OCI-LY1 (cell line): ENCODE measurements around the gene RBMS3.

ENCODE experiments used
- H2AFZ ChIP-seq: fragments of 200-600 bp; sonication (generic), shearing (Covaris generic); 2 replicates; pipeline ENCODE4 v1.6.0; 2014; ENCODE audit warnings: antibody characterized with exemption, mild to moderate bottlenecking, low read length
- H3F3A ChIP-seq: fragments of 200-600 bp; sonication (generic), shearing (Covaris generic); 2 replicates; pipeline ENCODE4 v1.6.0; 2014; ENCODE audit warnings: mild to moderate bottlenecking, antibody characterized with exemption, low read length, moderate library complexity; ENCODE audit not compliant: insufficient read depth
- H3K27ac ChIP-seq: fragments of 200-600 bp; sonication (generic); 2 replicates; pipeline ENCODE4 v1.5.1; 2014; ENCODE audit warnings: low read length, mixed run types, mild to moderate bottlenecking, low read depth; ENCODE audit not compliant: poor library complexity, severe bottlenecking
- H3K27me3 ChIP-seq: fragments of 200-600 bp; sonication (generic); 2 replicates; pipeline ENCODE4 v1.6.0; 2014; ENCODE audit warnings: antibody characterized with exemption, mild to moderate bottlenecking, low read length, moderate library complexity; ENCODE audit not compliant: insufficient read depth
- H3K36me3 ChIP-seq: fragments of 200-600 bp; sonication (generic); 2 replicates; pipeline ENCODE4 v1.6.1; 2014; ENCODE audit warnings: mild to moderate bottlenecking, antibody characterized with exemption, low read length, moderate library complexity, mixed read lengths; ENCODE audit not compliant: insufficient read depth
- H3K4me1 ChIP-seq: fragments of 200-600 bp; sonication (generic); 2 replicates; pipeline ENCODE4 v1.5.1; 2014; ENCODE audit warnings: mild to moderate bottlenecking, low read length, moderate library complexity; ENCODE audit not compliant: insufficient read depth, severe bottlenecking
- H3K4me2 ChIP-seq: fragments of 200-600 bp; sonication (generic), shearing (Covaris generic); 2 replicates; pipeline ENCODE4 v1.6.1; 2014; ENCODE audit warnings: low read length
- H3K4me3 ChIP-seq: fragments of 200-600 bp; sonication (generic); 2 replicates; pipeline ENCODE4 v1.5.1; 2014; ENCODE audit warnings: low read length, low read depth, mild to moderate bottlenecking, mixed read lengths; ENCODE audit not compliant: poor library complexity, severe bottlenecking
- H3K79me2 ChIP-seq: fragments of 200-600 bp; shearing (Covaris generic); 2 replicates; pipeline ENCODE4 v1.6.1; 2016; ENCODE audit warnings: mixed run types, low read length, mixed read lengths; ENCODE audit not compliant: insufficient read depth
- H3K9ac ChIP-seq: fragments of 200-600 bp; sonication (generic), shearing (Covaris generic); 2 replicates; pipeline ENCODE4 v1.6.1; 2014; ENCODE audit warnings: mild to moderate bottlenecking, low read length, mixed read lengths
- H3K9me2 ChIP-seq: fragments of 200-600 bp; sonication (generic), shearing (Covaris generic); 2 replicates; pipeline ENCODE4 v1.6.1; 2014; ENCODE audit warnings: low read depth, mild to moderate bottlenecking, low read length, mixed read lengths
- H3K9me3 ChIP-seq: fragments of 200-600 bp; shearing (Covaris generic); 2 replicates; pipeline ENCODE4 v1.6.1; 2014; ENCODE audit warnings: low read length, mixed read lengths
- H4K20me1 ChIP-seq: fragments of 200-600 bp; sonication (generic), shearing (Covaris generic); 2 replicates; pipeline ENCODE4 v1.6.0; 2016; ENCODE audit warnings: mild to moderate bottlenecking, low read length; ENCODE audit not compliant: insufficient read depth
- EZH2 ChIP-seq: fragments of 200-600 bp; sonication (generic), shearing (Covaris generic); IDR thresholded peaks from 2 replicates; pipeline ENCODE4 v1.8.0; 2017; ENCODE audit warnings: borderline replicate concordance, mixed run types, mild to moderate bottlenecking, antibody characterized with exemption, low read length, moderate library complexity, mixed read lengths
- TF ChIP-seq, protein P1 (sequence below): fragments of 200-600 bp; sonication (generic), shearing (Covaris generic); IDR thresholded peaks from 2 replicates; pipeline ENCODE4 v1.5.1; 2017; ENCODE audit warnings: mild to moderate bottlenecking, antibody characterized with exemption, low read length, moderate library complexity, mixed read lengths

Gene RBMS3

DNA sequence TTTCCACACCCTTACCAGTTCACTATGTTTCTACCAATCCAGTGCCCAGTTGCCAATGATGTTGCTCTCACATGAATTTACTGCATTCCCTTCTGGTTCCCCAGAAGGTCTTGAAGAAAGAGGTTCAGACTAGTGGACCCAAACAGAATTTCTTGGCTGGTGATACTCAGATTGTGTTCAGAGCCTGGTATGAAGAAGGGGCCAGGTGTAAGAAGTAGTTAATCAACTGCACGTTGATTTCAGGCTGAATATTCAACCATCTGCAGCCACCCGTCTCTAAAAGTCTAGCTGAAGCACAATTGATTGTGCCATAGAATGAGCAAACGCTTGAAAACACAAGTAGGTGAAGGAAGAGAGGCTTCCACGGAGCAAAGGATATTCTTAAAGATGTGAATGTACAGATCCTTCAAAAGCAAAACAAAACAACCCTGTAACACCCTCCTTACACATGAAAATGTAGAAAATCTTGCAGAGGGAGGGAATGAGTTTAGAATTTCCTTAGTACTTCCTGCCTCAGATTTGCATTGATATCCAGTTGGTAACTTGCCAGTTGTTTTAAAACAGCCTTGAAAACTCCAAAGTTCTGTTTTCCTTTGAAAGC lies 4.7 kb downstream of the RBMS3 start:
- Histone ChIP-seq H3K4me3 (peak overlapping the region; percentile 81), H3F3A (no peaks in the 10 kb centered on the region), H3K27ac (peak overlapping the region; percentile 91), H3K9me3 (no peaks in the 10 kb centered on the region), H4K20me1 (no peaks in the 10 kb centered on the region), H3K79me2 (peaks cover 87% of the 10 kb centered on the region), H3K36me3 (peaks cover 4% of the 10 kb centered on the region; the same call in 1 of the 2 replicates), H3K4me2 (peak overlapping the region; percentile 74), H2AFZ (no peak overlapping the region), H3K9ac (peak overlapping the region; percentile 61), H3K27me3 (no peaks in the 10 kb centered on the region), H3K4me1 (peaks cover 64% of the 10 kb centered on the region), H3K9me2 (no peaks in the 10 kb centered on the region)
- TF ChIP-seq EZH2, result no peak
- TF ChIP-seq, protein P1, sequence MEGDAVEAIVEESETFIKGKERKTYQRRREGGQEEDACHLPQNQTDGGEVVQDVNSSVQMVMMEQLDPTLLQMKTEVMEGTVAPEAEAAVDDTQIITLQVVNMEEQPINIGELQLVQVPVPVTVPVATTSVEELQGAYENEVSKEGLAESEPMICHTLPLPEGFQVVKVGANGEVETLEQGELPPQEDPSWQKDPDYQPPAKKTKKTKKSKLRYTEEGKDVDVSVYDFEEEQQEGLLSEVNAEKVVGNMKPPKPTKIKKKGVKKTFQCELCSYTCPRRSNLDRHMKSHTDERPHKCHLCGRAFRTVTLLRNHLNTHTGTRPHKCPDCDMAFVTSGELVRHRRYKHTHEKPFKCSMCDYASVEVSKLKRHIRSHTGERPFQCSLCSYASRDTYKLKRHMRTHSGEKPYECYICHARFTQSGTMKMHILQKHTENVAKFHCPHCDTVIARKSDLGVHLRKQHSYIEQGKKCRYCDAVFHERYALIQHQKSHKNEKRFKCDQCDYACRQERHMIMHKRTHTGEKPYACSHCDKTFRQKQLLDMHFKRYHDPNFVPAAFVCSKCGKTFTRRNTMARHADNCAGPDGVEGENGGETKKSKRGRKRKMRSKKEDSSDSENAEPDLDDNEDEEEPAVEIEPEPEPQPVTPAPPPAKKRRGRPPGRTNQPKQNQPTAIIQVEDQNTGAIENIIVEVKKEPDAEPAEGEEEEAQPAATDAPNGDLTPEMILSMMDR, result no peak

DNA sequence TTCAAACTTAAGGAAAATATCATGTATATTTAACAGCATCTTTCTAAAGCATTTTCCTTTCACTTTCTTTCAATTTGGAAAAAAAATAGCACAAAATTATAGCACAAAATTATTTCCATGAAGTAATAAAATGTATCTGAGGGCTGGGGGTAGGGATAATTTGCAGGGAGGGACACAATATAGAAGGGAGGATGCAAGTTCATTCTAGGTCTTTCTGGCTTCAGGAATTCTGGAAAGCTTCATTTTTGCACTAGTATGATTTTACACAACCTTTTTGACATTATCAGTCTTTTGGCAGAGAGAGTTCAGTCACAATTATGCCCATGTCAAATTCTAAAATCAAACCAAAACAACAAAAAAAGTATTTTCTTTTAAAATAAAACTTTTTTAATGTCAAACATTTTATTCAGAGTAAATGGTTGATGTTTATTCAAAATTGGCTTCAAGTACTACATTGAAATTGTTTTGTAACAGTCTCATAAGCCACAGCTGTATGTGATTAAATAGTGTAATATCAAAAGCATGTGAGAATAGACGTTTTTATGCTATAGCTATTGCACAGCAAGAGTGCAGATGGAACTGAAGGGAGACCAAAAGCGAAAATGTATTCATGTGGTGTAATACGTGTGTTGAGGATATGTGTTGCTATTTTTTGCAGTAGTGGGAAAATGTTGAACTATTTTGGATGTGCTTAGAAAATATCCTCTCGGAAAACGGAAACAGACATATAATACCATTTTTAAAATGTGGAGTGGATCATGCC lies 5.8 kb downstream of the RBMS3 start:
- peaks cover 9% of the 10 kb centered on the region; the same call in 1 of the 2 replicates for H3K36me3 ChIP-seq
- H3K27ac ChIP-seq, result peak overlapping the region; percentile 91
- H2AFZ ChIP-seq, result no peak overlapping the region
- no peak for TF ChIP-seq EZH2
- TF ChIP-seq, protein P1, result no peak
- H3K27me3 ChIP-seq, result no peaks in the 10 kb centered on the region
- H3K4me1 ChIP-seq, result peaks cover 75% of the 10 kb centered on the region
- H4K20me1 ChIP-seq, result no peaks in the 10 kb centered on the region
- no peaks in the 10 kb centered on the region for H3K9me2 ChIP-seq
- peak overlapping the region; percentile 61 for H3K9ac ChIP-seq
- peak overlapping the region; percentile 81 for H3K4me3 ChIP-seq
- peak overlapping the region; percentile 74 for H3K4me2 ChIP-seq
- no peaks in the 10 kb centered on the region for H3F3A ChIP-seq
- no peaks in the 10 kb centered on the region for H3K9me3 ChIP-seq
- H3K79me2 ChIP-seq, result peaks cover 91% of the 10 kb centered on the region

DNA sequence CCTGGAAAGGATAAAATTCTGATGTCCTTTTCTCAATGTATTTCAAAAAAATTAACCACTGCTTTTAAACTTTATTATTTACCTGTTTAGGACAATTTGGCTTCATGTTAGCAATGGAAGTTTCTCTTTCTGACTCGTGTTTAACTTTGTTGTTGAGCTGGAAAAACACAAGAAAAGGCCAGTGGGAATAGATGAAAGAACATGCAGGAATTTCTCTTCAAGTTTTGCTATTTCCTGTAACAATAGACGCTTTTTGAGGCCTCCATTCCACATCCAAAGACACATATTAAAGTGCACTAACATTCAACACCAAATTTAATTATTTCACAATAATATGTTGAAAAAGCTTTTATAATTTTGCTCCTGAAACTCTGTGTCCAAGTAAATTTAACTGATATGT lies 9.7 kb downstream of the RBMS3 start:
- Histone ChIP-seq H3K27ac (peak overlapping the region; percentile 63), H3K27me3 (no peaks in the 10 kb centered on the region), H3K4me1 (peaks cover 94% of the 10 kb centered on the region), H2AFZ (no peak overlapping the region), H3K9me2 (no peaks in the 10 kb centered on the region), H3K79me2 (peaks cover 67% of the 10 kb centered on the region), H3K4me3 (no peak overlapping the region), H3K36me3 (peaks cover 13% of the 10 kb centered on the region; the same call in 1 of the 2 replicates), H4K20me1 (no peaks in the 10 kb centered on the region), H3F3A (no peaks in the 10 kb centered on the region), H3K9ac (no peak overlapping the region), H3K4me2 (peak overlapping the region; percentile 5; the same call in 1 of the 2 replicates), H3K9me3 (no peaks in the 10 kb centered on the region)
- no peak for TF ChIP-seq EZH2
- TF ChIP-seq, protein P1, result no peak
